GM21786 (cell line): ENCODE data around the gene RHOB.
"Not testable (repeated sequence)": the region's sequence is repeated elsewhere in the genome, so short reads cannot be mapped to it uniquely, and the experiment has no call there.

Experiments used
- ATAC-seq: cut with Tn5 transposase; IDR thresholded peaks from one replicate; pipeline ENCODE4 v1.9.1; 2021; ENCODE audit not compliant: unreplicated experiment

The RHOB gene

GRCh38 chr2:20451761-20452499, 5.1 kb downstream of the RHOB start:
- no peak for ATAC-seq

GRCh38 chr2:20452551-20452950, 5.7 kb downstream of the RHOB start:
- no peak for ATAC-seq

GRCh38 chr2:20453087-20453486, 6.2 kb downstream of the RHOB start:
- ATAC-seq: no peak

- no peak for ATAC-seq
These were observed 7.4 kb downstream of the RHOB start for GRCh38 chr2:20454036-20454981.

- no peak for ATAC-seq
These were observed 8.3 kb downstream of the RHOB start for GRCh38 chr2:20455076-20455587.

- no peak for ATAC-seq
These were observed 9.3 kb downstream of the RHOB start for GRCh38 chr2:20456116-20456571.

- ATAC-seq: no peak
These were observed 10.0 kb downstream of the RHOB start for GRCh38 chr2:20456636-20457426.

- ATAC-seq: no peak
These were observed 11.1 kb downstream of the RHOB start for GRCh38 chr2:20457661-20458630.

- not testable (repeated sequence) for ATAC-seq
These were observed 12.0 kb downstream of the RHOB start for GRCh38 chr2:20458737-20459484.

- ATAC-seq: no peak
These were observed 19.0 kb downstream of the RHOB start for GRCh38 chr2:20465716-20466394.

GRCh38 chr2:20467789-20468548, 21.1 kb downstream of the RHOB start:
- ATAC-seq: no peak

GRCh38 chr2:20468549-20469500, 22.0 kb downstream of the RHOB start:
- no peak for ATAC-seq

- ATAC-seq: no peak
These were observed 22.7 kb downstream of the RHOB start for GRCh38 chr2:20469595-20469994.

GRCh38 chr2:20470211-20470610, 23.3 kb downstream of the RHOB start:
- no peak for ATAC-seq

- ATAC-seq: no peak
These were observed 24.3 kb downstream of the RHOB start for GRCh38 chr2:20471148-20471547.

- ATAC-seq: no peak
These were observed 25.2 kb downstream of the RHOB start for GRCh38 chr2:20471902-20472559.
